Gastrocnemius medialis (tissue), 4 donors: ENCODE measurements around the gene LARP1. TPM values are rescaled to one million over a fixed set of nuclear protein-coding genes. Genes with fewer than 3 reads are reported as not detected.

ENCODE experiments used
- ATAC-seq, 2 donors: fragments of 150-250 bp; one replicate each; pipeline ENCODE4 v1.9.1; 2016
- DNase-seq, 2 donors: peaks; one replicate each; pipeline ENCODE4 v3.0.0-alpha.2; 2019
- H3K27ac ChIP-seq, 4 donors: fragments of 200-600 bp; sonication (generic); 1 replicate in 1 of 4; 2 replicates in 3 of 4; pipeline ENCODE4 v1.5.1; 2016 to 2018; ENCODE audit warnings: mild to moderate bottlenecking in 2 of 4, moderate library complexity in 1 of 4
- H3K27me3 ChIP-seq, 3 donors: fragments of 200-600 bp; sonication (generic) in 2 of 3; 1 replicate in 1 of 3; 2 replicates in 2 of 3; pipeline versions ENCODE4 v1.5.1 to v1.6.0; 2016 to 2019; ENCODE audit warnings: mild to moderate bottlenecking in 1 of 3, moderate library complexity in 1 of 3
- H3K36me3 ChIP-seq, 2 donors: fragments of 200-600 bp; sonication (generic) in 1 of 2; one replicate each; pipeline ENCODE4 v1.5.1; 2017 to 2018
- H3K4me1 ChIP-seq, 2 donors: fragments of 200-600 bp; sonication (generic) in 1 of 2; one replicate each; pipeline ENCODE4 v1.5.1; 2016 to 2017; ENCODE audit warnings: mild to moderate bottlenecking in 2 of 2
- H3K4me3 ChIP-seq, 4 donors: fragments of 200-600 bp; sonication (generic) in 3 of 4; 1 replicate in 1 of 4; 2 replicates in 3 of 4; pipeline ENCODE4 v1.5.1; 2016 to 2019; ENCODE audit warnings: mild to moderate bottlenecking in 2 of 4
- H3K9me3 ChIP-seq, 3 donors: fragments of 200-600 bp; sonication (generic) in 2 of 3; 1 replicate in 1 of 3; 2 replicates in 2 of 3; pipeline ENCODE4 v1.5.1; 2016 to 2019
- CTCF ChIP-seq, 5 experiments: fragments of 450-650 bp in 3 of 5; fragments of 200-600 bp in 2 of 5; sonication (generic) in 2 of 5; IDR thresholded peaks in 4 of 5; conservative IDR thresholded peaks in 1 of 5; 1 replicate in 4 of 5; 2 replicates in 1 of 5; pipeline ENCODE4 v1.5.1; 2016 to 2019; ENCODE audit warnings: antibody characterized with exemption in 5 of 5, mild to moderate bottlenecking in 3 of 5, moderate library complexity in 3 of 5
- POLR2A ChIP-seq, 2 donors: fragments of 450-650 bp; IDR thresholded peaks; one replicate each; pipeline ENCODE4 v1.6.1; 2017; ENCODE audit warnings: antibody characterized with exemption in 2 of 2, mild to moderate bottlenecking in 2 of 2, moderate library complexity in 2 of 2
- in situ Hi-C, 4 donors: fragments of 200-750 bp; cut with MboI; loops; one replicate each; pipeline versions ENCODE4 v1.15.0 to v1.8.0; 2017; ENCODE audit warnings: low sequenced_read_pairs in 4 of 4
- intact Hi-C: fragments of 100-400 bp; cut with DNase I; formaldehyde crosslinking; loops from one replicate; pipeline ENCODE4 v1.15.1; 2023; ENCODE audit warnings: low total_unique reads
- microRNA counts, 2 donors: library from miRNA; unstranded; fragments of <30 nt; microRNA quantifications; one replicate each; lab custom pipeline; 2016
- microRNA-seq, 2 donors: library from miRNA; unstranded; fragments of <30 nt; microRNA quantifications; one replicate each; pipeline ENCODE4, GENCODE V29; 2016; ENCODE audit warnings: borderline replicate concordance in 2 of 2
- total RNA-seq, 4 donors: library from RNA; depleted of rRNA; stranded (reverse); fragments of >200 nt; gene quantifications; one replicate each; pipeline versions ENCODE4 v1.1.0 to v1.2.3, GENCODE V29; 2016

LARP1 gene
- total RNA-seq, 4 donors from 2014 or later = 77.8 to 125 (median 119) TPM

GRCh38 chr5:154863291-154864080, 108.3 kb downstream of the LARP1 start:
- H3K4me1 ChIP-seq = peaks cover 35 to 37% of the 10 kb centered on the region in 2 donors
- H3K36me3 ChIP-seq = peaks cover 0 to 16% of the 10 kb centered on the region in 2 donors
- H3K27ac ChIP-seq = peak overlapping the region in 1 of 4 donors; percentile 14
- in situ Hi-C loops = no loop called here
- no peak overlapping the region for H3K4me3 ChIP-seq
- ATAC-seq (no peak), DNase-seq (no peak)
- no peaks in the 10 kb centered on the region for H3K9me3 ChIP-seq
- H3K27me3 ChIP-seq = no peaks in the 10 kb centered on the region
- intact Hi-C loops = loop anchor here (5.0 kb wide), 1 partner anchor 34 kb away; no protein-coding TSS in a partner anchor
- no peak for TF ChIP-seq CTCF (IDR thresholded peaks at IDR 0.05 in 4 of 5, conservative IDR thresholded peaks at IDR 0.05 in 1 of 5)
- TF ChIP-seq POLR2A (IDR thresholded peaks at IDR 0.05) = no peak

GRCh38 chr5:154865466-154866184, 110.4 kb downstream of the LARP1 start:
- intact Hi-C loops = no loop called here
- peaks cover 0 to 21% of the 10 kb centered on the region in 2 donors for H3K36me3 ChIP-seq
- in situ Hi-C loops = no loop called here
- DNase-seq (no peak), ATAC-seq (no peak)
- H3K9me3 ChIP-seq = no peaks in the 10 kb centered on the region
- peaks cover 18 to 25% of the 10 kb centered on the region in 2 donors for H3K4me1 ChIP-seq
- no peaks in the 10 kb centered on the region for H3K27me3 ChIP-seq
- H3K27ac ChIP-seq = no peak overlapping the region
- H3K4me3 ChIP-seq = no peak overlapping the region
- TF ChIP-seq CTCF (IDR thresholded peaks at IDR 0.05 in 4 of 5, conservative IDR thresholded peaks at IDR 0.05 in 1 of 5) (no peak), POLR2A (IDR thresholded peaks at IDR 0.05) (no peak)

GRCh38 chr5:154866841-154867240, 111.7 kb downstream of the LARP1 start:
- Histone ChIP-seq H3K27me3 (no peaks in the 10 kb centered on the region), H3K9me3 (no peaks in the 10 kb centered on the region), H3K4me3 (no peak overlapping the region), H3K27ac (no peak overlapping the region), H3K36me3 (peaks cover 0 to 33% of the 10 kb centered on the region in 2 donors), H3K4me1 (peaks cover 11 to 15% of the 10 kb centered on the region in 2 donors)
- no peak for TF ChIP-seq CTCF (IDR thresholded peaks at IDR 0.05 in 4 of 5, conservative IDR thresholded peaks at IDR 0.05 in 1 of 5)
- TF ChIP-seq POLR2A (IDR thresholded peaks at IDR 0.05) = no peak
- intact Hi-C loops (no loop called here), in situ Hi-C loops (no loop called here)
- ATAC-seq = no peak
- DNase-seq = no peak

MicroRNAs encoded within 50 kb of the gene (microRNA counts, 767-probe panel; counts per million panel counts)
- microRNA hsa-miR-378h (lab: Ali Mortazavi, UCI) = 356 to 448 counts per million in 2 donors

Small RNAs within 50 kb of the gene (microRNA-seq; reads per million reads assigned to microRNA genes)
- 3.4 to 3.5 reads per million in 2 donors for gene MIR378H

Other genes with a start within 250 kb of the LARP1 start
- gene FAXDC2, start 95.2 kb downstream of the LARP1 start, total RNA-seq = 10 to 100 TPM in 1 of 4 donors, 1 to 10 TPM in 3; 4.4 to 12.5 (median 6.4) TPM
- gene CNOT8, start 103.2 kb downstream of the LARP1 start, total RNA-seq = 10 to 100 TPM; 25.6 to 40.6 (median 30.5) TPM
- 10 to 100 TPM; 17.4 to 25.3 (median 23.8) TPM for gene GEMIN5, start 182.8 kb downstream of the LARP1 start, total RNA-seq
- 10 to 100 TPM; 13.6 to 22.5 (median 21.0) TPM for gene MRPL22, start 185.7 kb downstream of the LARP1 start, total RNA-seq